GM23338 (cell line): ENCODE results near the gene ADAMTS7. TPM values are rescaled to one million over a fixed set of nuclear protein-coding genes. Genes with fewer than 3 reads are reported as not detected.

ENCODE experiments used
- ATAC-seq: fragments of 200-7000 bp; cut with Tn5 transposase; 3 replicates; pipeline ENCODE4 v1.9.1; 2020
- DNase-seq: peaks from one replicate; pipeline ENCODE4 v3.0.0-alpha.2; 2015; ENCODE audit warnings: low spot score
- H2AFZ ChIP-seq: fragments of 200-600 bp; sonication (generic); 2 replicates; pipeline ENCODE4 v1.8.0; 2016; ENCODE audit warnings: antibody characterized with exemption, mild to moderate bottlenecking, moderate library complexity
- H3F3A ChIP-seq: fragments of 200-600 bp; sonication (generic); replicated peaks from 2 replicates; pipeline ENCODE4 v1.8.0; 2017; ENCODE audit warnings: antibody characterized with exemption, mixed run types, low read depth
- H3K27ac ChIP-seq: fragments of 200-600 bp; sonication (generic); 2 replicates; pipeline ENCODE4 v1.6.1; 2016; ENCODE audit warnings: low read depth
- H3K27me3 ChIP-seq: fragments of 200-600 bp; sonication (generic); 2 replicates; pipeline ENCODE4 v1.8.0; 2016; ENCODE audit warnings: mild to moderate bottlenecking, mixed run types, moderate library complexity; ENCODE audit not compliant: insufficient read depth
- H3K36me3 ChIP-seq: fragments of 200-600 bp; sonication (generic); 2 replicates; pipeline ENCODE4 v1.8.0; 2016; ENCODE audit warnings: mild to moderate bottlenecking; ENCODE audit not compliant: insufficient read depth
- H3K4me1 ChIP-seq: fragments of 200-600 bp; sonication (generic); 2 replicates; pipeline ENCODE4 v1.8.0; 2016; ENCODE audit warnings: mild to moderate bottlenecking, moderate library complexity; ENCODE audit not compliant: insufficient read depth
- H3K4me2 ChIP-seq: fragments of 200-600 bp; sonication (generic); 2 replicates; pipeline ENCODE4 v1.7.1; 2017; ENCODE audit warnings: mixed run types
- H3K4me3 ChIP-seq: fragments of 200-600 bp; sonication (generic); 2 replicates; pipeline ENCODE4 v1.6.1; 2016; ENCODE audit warnings: mixed run types
- H3K79me2 ChIP-seq: fragments of 200-600 bp; sonication (generic); replicated peaks from 2 replicates; pipeline ENCODE4 v1.8.0; 2017; ENCODE audit warnings: mild to moderate bottlenecking; ENCODE audit not compliant: insufficient read depth
- H3K9me2 ChIP-seq: fragments of 200-600 bp; sonication (generic); 2 replicates; pipeline ENCODE4 v1.8.0; 2017; ENCODE audit not compliant: insufficient read depth
- H4K20me1 ChIP-seq: fragments of 200-600 bp; sonication (generic); replicated peaks from 2 replicates; pipeline ENCODE4 v1.8.0; 2017; ENCODE audit warnings: mild to moderate bottlenecking; ENCODE audit not compliant: insufficient read depth
- H3K27ac Mint-ChIP-seq: 2 replicates; pipeline ENCODE4 v1.8.0; 2020; ENCODE audit warnings: inconsistent platforms, mild to moderate bottlenecking, moderate library complexity, mixed read lengths
- H3K27me3 Mint-ChIP-seq: 3 replicates; pipeline ENCODE4 v1.8.0; 2022; ENCODE audit warnings: low read depth, mild to moderate bottlenecking, moderate library complexity, mixed read lengths, inconsistent platforms; ENCODE audit not compliant: insufficient read depth, poor library complexity
- H3K36me3 Mint-ChIP-seq: 3 replicates; pipeline ENCODE4 v1.8.0; 2021; ENCODE audit warnings: low read depth, mild to moderate bottlenecking, inconsistent platforms, moderate library complexity, mixed read lengths
- H3K4me1 Mint-ChIP-seq: 3 replicates; pipeline ENCODE4 v1.8.0; 2020; ENCODE audit warnings: mild to moderate bottlenecking, inconsistent platforms, mixed read lengths
- H3K4me3 Mint-ChIP-seq: 3 replicates; pipeline ENCODE4 v1.8.0; 2021; ENCODE audit warnings: moderate library complexity, mild to moderate bottlenecking, inconsistent platforms, mixed read lengths
- H3K9me3 Mint-ChIP-seq: 3 replicates; pipeline ENCODE4 v1.8.0; 2020; ENCODE audit warnings: moderate library complexity, mild to moderate bottlenecking, inconsistent platforms, mixed read lengths
- CREB1 ChIP-seq: fragments of 250-450 bp; sonication (Bioruptor Pico); IDR thresholded peaks from 2 replicates; pipeline ENCODE4 v1.5.0; 2020; ENCODE audit warnings: low read depth, mild to moderate bottlenecking, moderate library complexity
- EZH2 ChIP-seq: fragments of 200-600 bp; sonication (generic); IDR thresholded peaks from one replicate; pipeline ENCODE4 v1.8.0; 2017; ENCODE audit warnings: antibody characterized with exemption, mild to moderate bottlenecking, low read depth; ENCODE audit not compliant: unreplicated experiment
- EZH2phosphoT487 ChIP-seq: fragments of 200-600 bp; sonication (generic); IDR thresholded peaks from one replicate; pipeline ENCODE4 v1.8.1; 2018; ENCODE audit warnings: antibody characterized with exemption; ENCODE audit not compliant: unreplicated experiment
- JUNB ChIP-seq: IDR thresholded peaks from one replicate; pipeline ENCODE4 v1.6.1; 2016; ENCODE audit warnings: antibody characterized with exemption; ENCODE audit not compliant: unreplicated experiment
- NANOG ChIP-seq: IDR thresholded peaks from 2 replicates; pipeline ENCODE4 v1.6.1; 2016; ENCODE audit warnings: antibody characterized with exemption, borderline replicate concordance
- REST ChIP-seq: IDR thresholded peaks from one replicate; pipeline ENCODE4 v1.6.1; 2018; ENCODE audit warnings: antibody characterized with exemption; ENCODE audit not compliant: unreplicated experiment
- STAT1 ChIP-seq: IDR thresholded peaks from one replicate; pipeline ENCODE4 v1.6.1; 2016; ENCODE audit warnings: antibody characterized with exemption; ENCODE audit not compliant: unreplicated experiment
- ZNF462 ChIP-seq: fragments of 250-450 bp; sonication (Bioruptor Pico); IDR thresholded peaks from 2 replicates; pipeline ENCODE4 v1.5.0; 2020; ENCODE audit warnings: mild to moderate bottlenecking, moderate library complexity
- polyA plus RNA-seq: library from polyadenylated mRNA; unstranded; fragments of >200 nt; fragmentation: Nextera tagmentation; extraction: Ambion mirVana; gene quantifications from 2 replicates; pipeline ENCODE4 v1.2.1, GENCODE V29; 2016
- total RNA-seq: library from RNA; depleted of rRNA; stranded (reverse); fragments of >200 nt; shearing (Covaris generic); gene quantifications from 2 replicates; pipeline ENCODE4 v1.2.3, GENCODE V29; 2014
- TF ChIP-seq, protein P1 (sequence below), 2 experiments: fragments of 200-600 bp in 1 of 2; sonication (generic) in 1 of 2; conservative IDR thresholded peaks; 2 replicates each; pipeline versions ENCODE4 v1.5.1 to v1.6.1; 2016 to 2017; ENCODE audit warnings: antibody characterized with exemption in 2 of 2, low read depth in 2 of 2, mild to moderate bottlenecking in 2 of 2, moderate library complexity in 1 of 2

ADAMTS7 gene
- total and polyA plus RNA-seq, 2 experiments from 2014 or later: 11.6 to 52.7 TPM

GRCh38 chr15:78750566-78750965 is 60.7 kb downstream of the ADAMTS7 start (continued):
- TF ChIP-seq, protein P1, sequence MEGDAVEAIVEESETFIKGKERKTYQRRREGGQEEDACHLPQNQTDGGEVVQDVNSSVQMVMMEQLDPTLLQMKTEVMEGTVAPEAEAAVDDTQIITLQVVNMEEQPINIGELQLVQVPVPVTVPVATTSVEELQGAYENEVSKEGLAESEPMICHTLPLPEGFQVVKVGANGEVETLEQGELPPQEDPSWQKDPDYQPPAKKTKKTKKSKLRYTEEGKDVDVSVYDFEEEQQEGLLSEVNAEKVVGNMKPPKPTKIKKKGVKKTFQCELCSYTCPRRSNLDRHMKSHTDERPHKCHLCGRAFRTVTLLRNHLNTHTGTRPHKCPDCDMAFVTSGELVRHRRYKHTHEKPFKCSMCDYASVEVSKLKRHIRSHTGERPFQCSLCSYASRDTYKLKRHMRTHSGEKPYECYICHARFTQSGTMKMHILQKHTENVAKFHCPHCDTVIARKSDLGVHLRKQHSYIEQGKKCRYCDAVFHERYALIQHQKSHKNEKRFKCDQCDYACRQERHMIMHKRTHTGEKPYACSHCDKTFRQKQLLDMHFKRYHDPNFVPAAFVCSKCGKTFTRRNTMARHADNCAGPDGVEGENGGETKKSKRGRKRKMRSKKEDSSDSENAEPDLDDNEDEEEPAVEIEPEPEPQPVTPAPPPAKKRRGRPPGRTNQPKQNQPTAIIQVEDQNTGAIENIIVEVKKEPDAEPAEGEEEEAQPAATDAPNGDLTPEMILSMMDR (conservative IDR thresholded peaks at IDR 0.05; ENCODE audit: low read depth in 2 of 2): no peak
- no peak for TF ChIP-seq EZH2
- no peak for TF ChIP-seq REST

DNA sequence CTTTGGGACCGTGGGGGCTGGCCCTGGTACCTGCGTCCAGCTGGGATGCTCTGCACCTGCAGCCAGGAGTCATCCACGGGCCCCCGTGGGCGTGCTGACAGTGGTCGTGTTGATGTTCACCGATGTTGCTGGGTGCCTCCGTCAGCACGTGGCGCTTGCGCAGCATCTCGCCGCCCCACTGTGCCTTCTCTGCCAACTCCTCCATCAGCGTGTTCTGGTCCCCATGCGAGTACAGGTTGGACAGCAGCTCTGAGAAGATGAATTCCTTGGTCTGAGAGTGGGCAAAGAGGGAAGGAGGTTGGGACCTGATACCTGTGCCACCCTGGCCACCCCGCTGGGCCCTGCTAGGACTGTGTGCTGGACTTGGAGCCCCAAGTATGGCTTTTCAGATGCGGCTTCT is 61.4 kb downstream of the ADAMTS7 start:
- Histone ChIP-seq H2AFZ (no peak overlapping the region), H3K4me2 (no peak overlapping the region), H3K36me3 (no peaks in the 10 kb centered on the region), H3K27ac (no peak overlapping the region), H3K9me2 (no peaks in the 10 kb centered on the region), H3K79me2 (no peaks in the 10 kb centered on the region), H3K4me3 (no peak overlapping the region), H4K20me1 (no peaks in the 10 kb centered on the region), H3F3A (no peaks in the 10 kb centered on the region), H3K27me3 (no peaks in the 10 kb centered on the region), H3K4me1 (no peaks in the 10 kb centered on the region)
- Mint-ChIP-seq H3K4me3 (no peak overlapping the region), H3K4me1 (peaks cover 4% of the 10 kb centered on the region; the same call in 1 of the 3 replicates), H3K9me3 (no peaks in the 10 kb centered on the region; the same call in 2 of the 3 replicates), H3K36me3 (no peaks in the 10 kb centered on the region), H3K27ac (no peak overlapping the region), H3K27me3 (peaks cover 10% of the 10 kb centered on the region)
- DNase-seq (no peak), ATAC-seq (no peak)
- TF ChIP-seq, protein P1 (conservative IDR thresholded peaks at IDR 0.05; ENCODE audit: low read depth in 2 of 2): no peak
- TF ChIP-seq EZH2: no peak
- TF ChIP-seq NANOG: no peak
- no peak for TF ChIP-seq STAT1
- TF ChIP-seq JUNB: no peak
- TF ChIP-seq EZH2phosphoT487: no peak
- TF ChIP-seq ZNF462: no peak
- TF ChIP-seq CREB1 (CRISPR knock-in tag): no peak
